ACC112 (cell line): Measurements from ENCODE around the gene HDAC5.
"Not testable (repeated sequence)": the region's sequence is repeated elsewhere in the genome, so short reads cannot be mapped to it uniquely, and the experiment has no call there.

Source experiments
- H2AFZ ChIP-seq: fragments of 200-600 bp; sonication (generic); one replicate; pipeline ENCODE4 v1.6.0; 2017; ENCODE audit warnings: antibody characterized with exemption, low read length; ENCODE audit not compliant: unreplicated experiment
- H3K27ac ChIP-seq: fragments of 200-600 bp; sonication (generic); 2 replicates; pipeline ENCODE4 v1.5.1; 2014; ENCODE audit warnings: low read depth, mild to moderate bottlenecking, antibody characterized with exemption, low read length, moderate library complexity
- H3K27me3 ChIP-seq: fragments of 200-600 bp; sonication (generic); 2 replicates; pipeline ENCODE4 v1.6.1; 2014; ENCODE audit warnings: mild to moderate bottlenecking, antibody characterized with exemption, low read length, moderate library complexity, mixed read lengths; ENCODE audit not compliant: insufficient read depth
- H3K36me3 ChIP-seq: fragments of 200-600 bp; sonication (generic); 2 replicates; pipeline ENCODE4 v1.6.1; 2016; ENCODE audit warnings: mild to moderate bottlenecking, antibody characterized with exemption, low read length, moderate library complexity, mixed read lengths; ENCODE audit not compliant: insufficient read depth
- H3K4me1 ChIP-seq: fragments of 200-600 bp; sonication (generic); one replicate; pipeline ENCODE4 v1.6.1; 2016; ENCODE audit warnings: low read length, mixed read lengths; ENCODE audit not compliant: insufficient read depth, unreplicated experiment, control insufficient read depth
- H3K4me3 ChIP-seq: fragments of 200-600 bp; sonication (generic); 2 replicates; pipeline ENCODE4 v1.5.1; 2014; ENCODE audit warnings: mild to moderate bottlenecking, low read depth, low read length
- H3K79me2 ChIP-seq: fragments of 200-600 bp; sonication (generic); one replicate; pipeline ENCODE4 v1.6.0; 2016; ENCODE audit warnings: low read length; ENCODE audit not compliant: control insufficient read depth, unreplicated experiment, insufficient read depth

HDAC5 gene

GRCh38 chr17:44109312-44109630 lies 14.2 kb downstream of the HDAC5 start:
- no peaks in the 10 kb centered on the region for H3K27me3 ChIP-seq
- peaks cover 45% of the 10 kb centered on the region for H3K4me1 ChIP-seq
- H3K36me3 ChIP-seq, result no peaks in the 10 kb centered on the region
- no peak overlapping the region; the same call in 1 of the 2 replicates for H3K4me3 ChIP-seq
- no peaks in the 10 kb centered on the region for H3K79me2 ChIP-seq
- H3K27ac ChIP-seq, result peak overlapping the region; percentile 76
- no peak overlapping the region for H2AFZ ChIP-seq

- Histone ChIP-seq H2AFZ (no peak overlapping the region), H3K27me3 (no peaks in the 10 kb centered on the region), H3K4me1 (peaks cover 45% of the 10 kb centered on the region), H3K79me2 (no peaks in the 10 kb centered on the region), H3K36me3 (no peaks in the 10 kb centered on the region), H3K27ac (peak overlapping the region; percentile 95), H3K4me3 (peak overlapping the region; percentile 64; the same call in 1 of the 2 replicates)
Measured at GRCh38 chr17:44108440-44109311, 14.8 kb downstream of the HDAC5 start.

- H3K36me3 ChIP-seq, result no peaks in the 10 kb centered on the region
- H3K79me2 ChIP-seq, result no peaks in the 10 kb centered on the region
- H3K27ac ChIP-seq, result no peak overlapping the region
- H3K4me1 ChIP-seq, result peaks cover 45% of the 10 kb centered on the region
- H3K27me3 ChIP-seq, result no peaks in the 10 kb centered on the region
- H2AFZ ChIP-seq, result no peak overlapping the region
- H3K4me3 ChIP-seq, result no peak overlapping the region
Measured at GRCh38 chr17:44106801-44107200, 16.6 kb downstream of the HDAC5 start.

GRCh38 chr17:44105941-44106340 lies 17.5 kb downstream of the HDAC5 start:
- Histone ChIP-seq H3K27ac (no peak overlapping the region), H3K79me2 (no peaks in the 10 kb centered on the region), H2AFZ (no peak overlapping the region), H3K4me3 (no peak overlapping the region), H3K4me1 (peaks cover 37% of the 10 kb centered on the region), H3K27me3 (no peaks in the 10 kb centered on the region), H3K36me3 (no peaks in the 10 kb centered on the region)

GRCh38 chr17:44105483-44105882 lies 18.0 kb downstream of the HDAC5 start:
- H3K27me3 ChIP-seq, result no peaks in the 10 kb centered on the region
- H3K4me3 ChIP-seq, result no peak overlapping the region
- H3K4me1 ChIP-seq, result peaks cover 33% of the 10 kb centered on the region
- H3K36me3 ChIP-seq, result no peaks in the 10 kb centered on the region
- H3K79me2 ChIP-seq, result no peaks in the 10 kb centered on the region
- no peak overlapping the region for H3K27ac ChIP-seq
- no peak overlapping the region for H2AFZ ChIP-seq

GRCh38 chr17:44102849-44103622 lies 20.4 kb downstream of the HDAC5 start:
- Histone ChIP-seq H3K27ac (no peak overlapping the region), H3K27me3 (no peaks in the 10 kb centered on the region), H3K79me2 (no peaks in the 10 kb centered on the region), H3K4me3 (no peak overlapping the region), H3K4me1 (peaks cover 10% of the 10 kb centered on the region), H2AFZ (no peak overlapping the region), H3K36me3 (no peaks in the 10 kb centered on the region)

GRCh38 chr17:44101858-44102257 lies 21.6 kb downstream of the HDAC5 start:
- not testable (repeated sequence) for H3K27me3 ChIP-seq, H3K36me3 ChIP-seq

GRCh38 chr17:44097110-44097958 lies 26.1 kb downstream of the HDAC5 start:
- Histone ChIP-seq H2AFZ (no peak overlapping the region), H3K36me3 (no peaks in the 10 kb centered on the region), H3K27me3 (no peaks in the 10 kb centered on the region), H3K27ac (peak overlapping the region; percentile 95; the same call in 1 of the 2 replicates), H3K79me2 (no peaks in the 10 kb centered on the region), H3K4me1 (peaks cover 15% of the 10 kb centered on the region), H3K4me3 (no peak overlapping the region)

More at GRCh38 chr17:44101858-44102257, 21.6 kb downstream of the HDAC5 start:
- not testable (repeated sequence) for H3K4me3 ChIP-seq, H2AFZ ChIP-seq, H3K27ac ChIP-seq, H3K79me2 ChIP-seq, H3K4me1 ChIP-seq

GRCh38 chr17:44095647-44096496 lies 27.6 kb downstream of the HDAC5 start:
- Histone ChIP-seq H2AFZ (peak overlapping the region; percentile 62), H3K4me3 (peak overlapping the region; percentile 54), H3K27ac (peak overlapping the region; percentile 95), H3K79me2 (no peaks in the 10 kb centered on the region), H3K36me3 (no peaks in the 10 kb centered on the region), H3K27me3 (no peaks in the 10 kb centered on the region), H3K4me1 (peaks cover 15% of the 10 kb centered on the region)

- Histone ChIP-seq H3K27ac (peak overlapping the region; percentile 95), H3K4me3 (peak overlapping the region; percentile 54), H3K36me3 (no peaks in the 10 kb centered on the region), H3K79me2 (no peaks in the 10 kb centered on the region), H3K27me3 (no peaks in the 10 kb centered on the region), H2AFZ (peak overlapping the region; percentile 34), H3K4me1 (peaks cover 15% of the 10 kb centered on the region)
Measured at GRCh38 chr17:44095388-44095646, 28.1 kb downstream of the HDAC5 start.
